K562 (cell line): ENCODE data around the gene CNP. TPM values are rescaled to one million over a fixed set of nuclear protein-coding genes. Genes with fewer than 3 reads are reported as not detected.

Experiments used
- CBX1 ChIP-seq: sonication (generic); IDR thresholded peaks from 2 replicates; pipeline ENCODE4 v1.6.1; 2016; ENCODE audit warnings: antibody characterized with exemption, low read depth, mild to moderate bottlenecking
- L3MBTL2 ChIP-seq: fragments of 450-650 bp; IDR thresholded peaks from 2 replicates; pipeline ENCODE4 v1.6.1; 2016; ENCODE audit warnings: mild to moderate bottlenecking, moderate library complexity
- MCM5 ChIP-seq: fragments of 450-650 bp; IDR thresholded peaks from 2 replicates; pipeline ENCODE4 v1.6.1; 2016; ENCODE audit warnings: low read depth
- NCOR1 ChIP-seq: fragments of 450-650 bp; IDR thresholded peaks from 2 replicates; pipeline ENCODE4 v1.6.1; 2016; ENCODE audit warnings: mild to moderate bottlenecking, moderate library complexity
- TBP ChIP-seq: optimal IDR thresholded peaks from 2 replicates; pipeline ENCODE3; 2011; ENCODE audit warnings: low read depth, low read length, improper control_type of control experiment
- polyA plus RNA-seq, 8 experiments: library from polyadenylated mRNA; depleted of rRNA in 4 of 8; stranded (reverse) in 5 of 8; unstranded in 3 of 8; fragments of >200 nt; fragmentation: Nextera tagmentation in 2 of 8; fragmentation: Illumina TruSeq in 1 of 8; extraction: Ambion mirVana in 2 of 8; extraction: Trizol in 1 of 8; gene quantifications; 2 replicates each; pipeline versions ENCODE4 v1.2.1 to v1.2.3, GENCODE V29; 2011 to 2014; ENCODE audit warnings: inconsistent platforms in 1 of 8, missing spikeins in 1 of 8
- total RNA-seq, 7 experiments: library from RNA; depleted of rRNA in 6 of 7; stranded (reverse); fragments of >200 nt in 6 of 7; fragmentation: Illumina TruSeq in 2 of 7; extraction: Trizol in 2 of 7; gene quantifications; 2 replicates each; pipeline versions ENCODE4 v1.2.1 to v1.2.3, GENCODE V29; 2011 to 2021; ENCODE audit warnings: low replicate concordance in 1 of 7
- TF ChIP-seq, protein P1 (sequence below): fragments of 200-800 bp; sonication (Bioruptor generic); IDR thresholded peaks from 2 replicates; pipeline ENCODE4 v1.6.1; 2017; ENCODE audit warnings: missing genetic modification characterization, missing compliant biosample characterization
- TF ChIP-seq, protein P2 (sequence below): sonication (generic); formaldehyde crosslinking; IDR thresholded peaks from 2 replicates; pipeline ENCODE4 v1.9.0; 2022; ENCODE audit warnings: mild to moderate bottlenecking, missing genetic modification reagents
- TF ChIP-seq, protein P3 (sequence below): fragments of 450-650 bp; IDR thresholded peaks from 2 replicates; pipeline ENCODE4 v1.6.1; 2016; ENCODE audit warnings: mild to moderate bottlenecking, moderate library complexity
- TF ChIP-seq, protein P4 (sequence below): fragments of 450-650 bp; IDR thresholded peaks from 2 replicates; pipeline ENCODE4 v1.6.1; 2016; ENCODE audit warnings: borderline replicate concordance
- TF ChIP-seq, protein P5 (sequence below), 2 experiments: fragments of 450-650 bp; conservative IDR thresholded peaks; 2 replicates each; pipeline ENCODE4 v1.6.1; 2017; ENCODE audit warnings: mild to moderate bottlenecking in 2 of 2, moderate library complexity in 2 of 2

The CNP gene
- total and polyA plus RNA-seq, 9 of the 15 experiments (the other 6 are each of a cell fraction or from before 2014, with no cell fraction given): 1.7 to 52.0 (median 29.1) TPM

DNA sequence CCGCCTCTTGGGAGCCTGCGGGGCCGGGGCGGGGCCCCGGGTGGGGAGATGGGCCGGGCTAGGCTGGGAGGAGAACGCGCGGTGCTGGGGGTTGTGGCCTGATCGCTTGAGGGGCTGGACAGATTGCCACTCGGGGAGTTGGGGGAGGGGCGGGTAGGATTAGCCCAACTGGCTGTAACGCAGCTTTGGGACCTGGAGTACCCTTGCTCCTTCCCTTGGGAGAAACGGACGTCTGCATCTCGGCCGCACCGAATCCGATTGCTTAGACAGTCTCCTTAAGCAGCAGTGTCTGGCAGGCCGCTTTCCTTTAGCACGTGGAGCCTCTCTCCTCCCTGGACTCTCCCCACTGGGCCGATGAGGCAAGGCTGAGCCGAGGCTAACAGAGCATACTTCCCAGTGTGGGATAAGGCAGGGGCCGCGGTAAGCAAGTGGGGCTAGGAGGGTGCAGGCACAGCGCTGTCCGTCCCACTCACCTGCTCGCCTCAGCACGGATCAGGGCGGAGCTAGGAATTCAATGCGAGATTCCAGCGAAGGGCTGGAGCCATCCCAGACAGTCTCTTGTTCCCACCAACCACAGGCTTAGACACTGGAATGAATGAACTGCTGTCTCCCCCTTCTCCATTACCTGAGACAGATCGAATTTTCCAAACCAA lies 47.3 kb upstream of the CNP start (continued):
- TF ChIP-seq, protein P1, sequence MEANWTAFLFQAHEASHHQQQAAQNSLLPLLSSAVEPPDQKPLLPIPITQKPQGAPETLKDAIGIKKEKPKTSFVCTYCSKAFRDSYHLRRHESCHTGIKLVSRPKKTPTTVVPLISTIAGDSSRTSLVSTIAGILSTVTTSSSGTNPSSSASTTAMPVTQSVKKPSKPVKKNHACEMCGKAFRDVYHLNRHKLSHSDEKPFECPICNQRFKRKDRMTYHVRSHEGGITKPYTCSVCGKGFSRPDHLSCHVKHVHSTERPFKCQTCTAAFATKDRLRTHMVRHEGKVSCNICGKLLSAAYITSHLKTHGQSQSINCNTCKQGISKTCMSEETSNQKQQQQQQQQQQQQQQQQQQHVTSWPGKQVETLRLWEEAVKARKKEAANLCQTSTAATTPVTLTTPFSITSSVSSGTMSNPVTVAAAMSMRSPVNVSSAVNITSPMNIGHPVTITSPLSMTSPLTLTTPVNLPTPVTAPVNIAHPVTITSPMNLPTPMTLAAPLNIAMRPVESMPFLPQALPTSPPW: peak; percentile 0; the same call in 1 of the 2 replicates
- TF ChIP-seq, protein P2, sequence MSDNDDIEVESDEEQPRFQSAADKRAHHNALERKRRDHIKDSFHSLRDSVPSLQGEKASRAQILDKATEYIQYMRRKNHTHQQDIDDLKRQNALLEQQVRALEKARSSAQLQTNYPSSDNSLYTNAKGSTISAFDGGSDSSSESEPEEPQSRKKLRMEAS: peak; percentile 66
- TF ChIP-seq NCOR1 (no peak), CBX1 (0 out of 2 replicates have a peak, but pooled peaks have one; percentile 3), TBP (peak; percentile 11), MCM5 (no peak), L3MBTL2 (peak; percentile 71)
- TF ChIP-seq, protein P3, sequence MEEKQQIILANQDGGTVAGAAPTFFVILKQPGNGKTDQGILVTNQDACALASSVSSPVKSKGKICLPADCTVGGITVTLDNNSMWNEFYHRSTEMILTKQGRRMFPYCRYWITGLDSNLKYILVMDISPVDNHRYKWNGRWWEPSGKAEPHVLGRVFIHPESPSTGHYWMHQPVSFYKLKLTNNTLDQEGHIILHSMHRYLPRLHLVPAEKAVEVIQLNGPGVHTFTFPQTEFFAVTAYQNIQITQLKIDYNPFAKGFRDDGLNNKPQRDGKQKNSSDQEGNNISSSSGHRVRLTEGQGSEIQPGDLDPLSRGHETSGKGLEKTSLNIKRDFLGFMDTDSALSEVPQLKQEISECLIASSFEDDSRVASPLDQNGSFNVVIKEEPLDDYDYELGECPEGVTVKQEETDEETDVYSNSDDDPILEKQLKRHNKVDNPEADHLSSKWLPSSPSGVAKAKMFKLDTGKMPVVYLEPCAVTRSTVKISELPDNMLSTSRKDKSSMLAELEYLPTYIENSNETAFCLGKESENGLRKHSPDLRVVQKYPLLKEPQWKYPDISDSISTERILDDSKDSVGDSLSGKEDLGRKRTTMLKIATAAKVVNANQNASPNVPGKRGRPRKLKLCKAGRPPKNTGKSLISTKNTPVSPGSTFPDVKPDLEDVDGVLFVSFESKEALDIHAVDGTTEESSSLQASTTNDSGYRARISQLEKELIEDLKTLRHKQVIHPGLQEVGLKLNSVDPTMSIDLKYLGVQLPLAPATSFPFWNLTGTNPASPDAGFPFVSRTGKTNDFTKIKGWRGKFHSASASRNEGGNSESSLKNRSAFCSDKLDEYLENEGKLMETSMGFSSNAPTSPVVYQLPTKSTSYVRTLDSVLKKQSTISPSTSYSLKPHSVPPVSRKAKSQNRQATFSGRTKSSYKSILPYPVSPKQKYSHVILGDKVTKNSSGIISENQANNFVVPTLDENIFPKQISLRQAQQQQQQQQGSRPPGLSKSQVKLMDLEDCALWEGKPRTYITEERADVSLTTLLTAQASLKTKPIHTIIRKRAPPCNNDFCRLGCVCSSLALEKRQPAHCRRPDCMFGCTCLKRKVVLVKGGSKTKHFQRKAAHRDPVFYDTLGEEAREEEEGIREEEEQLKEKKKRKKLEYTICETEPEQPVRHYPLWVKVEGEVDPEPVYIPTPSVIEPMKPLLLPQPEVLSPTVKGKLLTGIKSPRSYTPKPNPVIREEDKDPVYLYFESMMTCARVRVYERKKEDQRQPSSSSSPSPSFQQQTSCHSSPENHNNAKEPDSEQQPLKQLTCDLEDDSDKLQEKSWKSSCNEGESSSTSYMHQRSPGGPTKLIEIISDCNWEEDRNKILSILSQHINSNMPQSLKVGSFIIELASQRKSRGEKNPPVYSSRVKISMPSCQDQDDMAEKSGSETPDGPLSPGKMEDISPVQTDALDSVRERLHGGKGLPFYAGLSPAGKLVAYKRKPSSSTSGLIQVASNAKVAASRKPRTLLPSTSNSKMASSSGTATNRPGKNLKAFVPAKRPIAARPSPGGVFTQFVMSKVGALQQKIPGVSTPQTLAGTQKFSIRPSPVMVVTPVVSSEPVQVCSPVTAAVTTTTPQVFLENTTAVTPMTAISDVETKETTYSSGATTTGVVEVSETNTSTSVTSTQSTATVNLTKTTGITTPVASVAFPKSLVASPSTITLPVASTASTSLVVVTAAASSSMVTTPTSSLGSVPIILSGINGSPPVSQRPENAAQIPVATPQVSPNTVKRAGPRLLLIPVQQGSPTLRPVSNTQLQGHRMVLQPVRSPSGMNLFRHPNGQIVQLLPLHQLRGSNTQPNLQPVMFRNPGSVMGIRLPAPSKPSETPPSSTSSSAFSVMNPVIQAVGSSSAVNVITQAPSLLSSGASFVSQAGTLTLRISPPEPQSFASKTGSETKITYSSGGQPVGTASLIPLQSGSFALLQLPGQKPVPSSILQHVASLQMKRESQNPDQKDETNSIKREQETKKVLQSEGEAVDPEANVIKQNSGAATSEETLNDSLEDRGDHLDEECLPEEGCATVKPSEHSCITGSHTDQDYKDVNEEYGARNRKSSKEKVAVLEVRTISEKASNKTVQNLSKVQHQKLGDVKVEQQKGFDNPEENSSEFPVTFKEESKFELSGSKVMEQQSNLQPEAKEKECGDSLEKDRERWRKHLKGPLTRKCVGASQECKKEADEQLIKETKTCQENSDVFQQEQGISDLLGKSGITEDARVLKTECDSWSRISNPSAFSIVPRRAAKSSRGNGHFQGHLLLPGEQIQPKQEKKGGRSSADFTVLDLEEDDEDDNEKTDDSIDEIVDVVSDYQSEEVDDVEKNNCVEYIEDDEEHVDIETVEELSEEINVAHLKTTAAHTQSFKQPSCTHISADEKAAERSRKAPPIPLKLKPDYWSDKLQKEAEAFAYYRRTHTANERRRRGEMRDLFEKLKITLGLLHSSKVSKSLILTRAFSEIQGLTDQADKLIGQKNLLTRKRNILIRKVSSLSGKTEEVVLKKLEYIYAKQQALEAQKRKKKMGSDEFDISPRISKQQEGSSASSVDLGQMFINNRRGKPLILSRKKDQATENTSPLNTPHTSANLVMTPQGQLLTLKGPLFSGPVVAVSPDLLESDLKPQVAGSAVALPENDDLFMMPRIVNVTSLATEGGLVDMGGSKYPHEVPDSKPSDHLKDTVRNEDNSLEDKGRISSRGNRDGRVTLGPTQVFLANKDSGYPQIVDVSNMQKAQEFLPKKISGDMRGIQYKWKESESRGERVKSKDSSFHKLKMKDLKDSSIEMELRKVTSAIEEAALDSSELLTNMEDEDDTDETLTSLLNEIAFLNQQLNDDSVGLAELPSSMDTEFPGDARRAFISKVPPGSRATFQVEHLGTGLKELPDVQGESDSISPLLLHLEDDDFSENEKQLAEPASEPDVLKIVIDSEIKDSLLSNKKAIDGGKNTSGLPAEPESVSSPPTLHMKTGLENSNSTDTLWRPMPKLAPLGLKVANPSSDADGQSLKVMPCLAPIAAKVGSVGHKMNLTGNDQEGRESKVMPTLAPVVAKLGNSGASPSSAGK: peak; percentile 78
- TF ChIP-seq, protein P4, sequence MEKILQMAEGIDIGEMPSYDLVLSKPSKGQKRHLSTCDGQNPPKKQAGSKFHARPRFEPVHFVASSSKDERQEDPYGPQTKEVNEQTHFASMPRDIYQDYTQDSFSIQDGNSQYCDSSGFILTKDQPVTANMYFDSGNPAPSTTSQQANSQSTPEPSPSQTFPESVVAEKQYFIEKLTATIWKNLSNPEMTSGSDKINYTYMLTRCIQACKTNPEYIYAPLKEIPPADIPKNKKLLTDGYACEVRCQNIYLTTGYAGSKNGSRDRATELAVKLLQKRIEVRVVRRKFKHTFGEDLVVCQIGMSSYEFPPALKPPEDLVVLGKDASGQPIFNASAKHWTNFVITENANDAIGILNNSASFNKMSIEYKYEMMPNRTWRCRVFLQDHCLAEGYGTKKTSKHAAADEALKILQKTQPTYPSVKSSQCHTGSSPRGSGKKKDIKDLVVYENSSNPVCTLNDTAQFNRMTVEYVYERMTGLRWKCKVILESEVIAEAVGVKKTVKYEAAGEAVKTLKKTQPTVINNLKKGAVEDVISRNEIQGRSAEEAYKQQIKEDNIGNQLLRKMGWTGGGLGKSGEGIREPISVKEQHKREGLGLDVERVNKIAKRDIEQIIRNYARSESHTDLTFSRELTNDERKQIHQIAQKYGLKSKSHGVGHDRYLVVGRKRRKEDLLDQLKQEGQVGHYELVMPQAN: peak; percentile 60; the same call in 1 of the 2 replicates
- TF ChIP-seq, protein P5, sequence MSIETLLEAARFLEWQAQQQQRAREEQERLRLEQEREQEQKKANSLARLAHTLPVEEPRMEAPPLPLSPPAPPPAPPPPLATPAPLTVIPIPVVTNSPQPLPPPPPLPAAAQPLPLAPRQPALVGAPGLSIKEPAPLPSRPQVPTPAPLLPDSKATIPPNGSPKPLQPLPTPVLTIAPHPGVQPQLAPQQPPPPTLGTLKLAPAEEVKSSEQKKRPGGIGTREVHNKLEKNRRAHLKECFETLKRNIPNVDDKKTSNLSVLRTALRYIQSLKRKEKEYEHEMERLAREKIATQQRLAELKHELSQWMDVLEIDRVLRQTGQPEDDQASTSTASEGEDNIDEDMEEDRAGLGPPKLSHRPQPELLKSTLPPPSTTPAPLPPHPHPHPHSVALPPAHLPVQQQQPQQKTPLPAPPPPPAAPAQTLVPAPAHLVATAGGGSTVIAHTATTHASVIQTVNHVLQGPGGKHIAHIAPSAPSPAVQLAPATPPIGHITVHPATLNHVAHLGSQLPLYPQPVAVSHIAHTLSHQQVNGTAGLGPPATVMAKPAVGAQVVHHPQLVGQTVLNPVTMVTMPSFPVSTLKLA (conservative IDR thresholded peaks at IDR 0.05): peak; percentile 76
